Measurements from ENCODE around the gene PLAC8L1. TPM values are rescaled to one million over a fixed set of nuclear protein-coding genes. Genes with fewer than 3 reads are reported as not detected.

The PLAC8L1 gene
- total RNA-seq, 1 experiment from 2014 or later, result not detected

DNA sequence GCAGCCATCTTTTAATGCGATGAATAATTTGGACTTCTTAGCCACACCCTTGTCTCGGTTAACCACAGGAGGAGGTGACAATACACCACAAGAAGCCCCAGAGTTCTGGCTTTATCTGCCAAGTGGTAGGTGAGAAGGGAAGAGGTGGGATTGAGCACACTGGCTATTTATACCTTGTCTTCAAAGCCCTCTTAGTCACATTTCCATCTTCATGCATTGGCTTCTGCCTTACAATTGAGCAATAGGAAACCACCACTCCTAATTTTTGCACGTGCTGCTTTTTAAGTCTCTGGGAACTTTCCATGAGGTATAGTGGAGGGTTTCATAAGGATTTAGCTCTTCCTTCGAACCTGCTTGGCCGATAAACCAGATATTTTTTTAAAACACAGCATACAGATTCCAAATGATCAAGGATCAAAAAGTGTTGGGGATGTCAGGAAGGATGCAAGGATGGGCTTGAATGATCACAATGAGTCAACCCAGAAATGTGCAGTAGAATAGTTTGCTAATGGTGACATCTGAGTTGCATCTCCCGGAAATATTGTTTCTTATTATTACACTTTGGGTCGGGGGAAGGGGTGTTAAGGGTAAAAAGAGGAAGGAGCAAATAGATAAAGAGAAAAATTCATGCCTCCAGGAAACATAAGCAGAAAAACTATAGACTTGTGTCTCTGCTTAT, 25.5 kb downstream of the PLAC8L1 start:
- DNase-seq (ENCODE audit: low read depth), result peak; percentile 39

DNA sequence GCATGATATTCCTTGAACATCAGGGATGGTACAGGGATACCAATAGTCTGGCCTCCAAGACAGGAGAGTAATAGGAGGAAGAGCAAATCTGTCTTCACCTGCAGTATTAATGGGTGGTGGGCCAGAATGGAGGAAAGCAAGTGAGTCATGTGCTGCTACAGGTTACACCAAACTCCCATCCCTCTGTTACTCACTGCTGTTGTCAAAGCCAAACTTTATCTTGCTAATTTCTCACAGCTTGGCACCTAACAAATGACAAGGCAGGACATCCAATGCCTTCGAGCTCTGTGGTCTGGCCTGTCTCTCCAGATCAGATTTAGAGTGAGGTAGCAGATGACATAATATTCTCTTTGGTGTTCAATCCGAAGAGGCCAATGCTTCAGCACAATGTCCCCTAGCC, 26.8 kb downstream of the PLAC8L1 start:
- no peak for DNase-seq (ENCODE audit: low read depth)

DNA sequence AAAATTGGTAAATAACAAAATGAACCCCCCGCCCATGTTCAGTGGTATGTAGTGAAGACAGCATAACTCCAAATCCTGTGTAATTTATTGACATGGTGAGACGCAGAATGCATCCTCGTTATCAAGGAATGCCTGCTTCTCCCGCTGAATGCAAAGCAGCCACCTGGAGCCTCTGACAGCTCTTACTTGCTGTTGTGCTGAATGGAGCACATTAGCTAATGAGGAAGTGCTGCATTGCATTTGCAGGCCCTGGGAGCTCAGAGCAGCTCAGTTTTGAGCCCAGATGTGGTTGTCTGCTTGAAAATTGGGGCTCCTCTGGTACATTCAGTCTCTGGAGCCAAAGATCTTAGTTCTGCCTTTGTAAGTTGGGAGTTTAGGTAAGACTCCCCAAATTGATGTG, 28.9 kb downstream of the PLAC8L1 start:
- no peak for DNase-seq (ENCODE audit: low read depth)

DNA sequence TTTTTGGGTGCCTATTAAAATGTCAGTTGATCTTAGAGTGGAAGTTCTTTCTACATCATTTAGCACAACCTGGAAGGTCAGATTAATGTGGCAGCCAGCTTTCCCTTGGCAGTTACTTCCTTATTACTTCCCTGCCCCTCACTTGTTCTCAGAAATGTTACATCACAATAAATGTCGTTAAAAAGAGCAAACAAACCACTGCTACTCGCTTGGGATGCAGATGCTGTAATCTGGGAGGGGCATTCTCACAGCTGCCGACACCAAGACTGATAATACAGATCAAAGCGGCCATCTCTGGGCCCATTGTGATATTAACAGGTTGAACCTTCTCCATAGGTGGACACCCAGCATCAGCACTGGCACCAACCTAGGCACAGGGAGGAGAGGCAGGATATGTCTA, 29.3 kb downstream of the PLAC8L1 start:
- DNase-seq (ENCODE audit: low read depth), result no peak

DNA sequence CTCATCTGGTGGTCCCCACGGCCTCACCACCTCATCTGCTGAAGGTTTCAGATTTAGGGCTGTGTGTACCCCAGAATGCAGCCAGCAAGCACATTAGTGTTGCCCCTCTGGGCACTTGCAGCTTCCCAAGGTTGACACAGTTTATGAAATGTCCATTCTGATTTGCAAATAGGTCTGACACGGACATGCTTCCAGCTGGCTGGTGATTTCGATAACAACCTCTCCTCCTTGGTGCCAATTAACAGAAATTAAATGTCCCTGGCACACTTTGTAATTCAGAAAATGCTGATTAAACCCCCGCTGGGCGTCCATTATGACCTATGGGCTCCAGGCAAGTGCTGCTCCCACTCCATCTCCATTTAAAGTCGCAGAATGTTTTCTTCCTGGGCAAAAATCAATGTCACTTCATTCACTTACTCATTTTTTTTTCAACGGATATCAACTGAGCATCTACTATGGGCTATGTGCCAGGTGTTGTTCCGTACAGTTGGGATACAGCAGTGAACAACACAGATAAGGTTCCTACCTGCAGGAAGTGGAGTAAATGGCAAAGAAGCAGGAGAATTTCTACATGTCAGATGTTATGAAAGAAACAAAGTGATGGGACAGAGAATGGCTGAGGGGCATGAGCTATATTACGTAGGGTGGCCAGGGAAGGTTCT, 32.0 kb downstream of the PLAC8L1 start:
- DNase-seq (ENCODE audit: low read depth), result no peak

DNA sequence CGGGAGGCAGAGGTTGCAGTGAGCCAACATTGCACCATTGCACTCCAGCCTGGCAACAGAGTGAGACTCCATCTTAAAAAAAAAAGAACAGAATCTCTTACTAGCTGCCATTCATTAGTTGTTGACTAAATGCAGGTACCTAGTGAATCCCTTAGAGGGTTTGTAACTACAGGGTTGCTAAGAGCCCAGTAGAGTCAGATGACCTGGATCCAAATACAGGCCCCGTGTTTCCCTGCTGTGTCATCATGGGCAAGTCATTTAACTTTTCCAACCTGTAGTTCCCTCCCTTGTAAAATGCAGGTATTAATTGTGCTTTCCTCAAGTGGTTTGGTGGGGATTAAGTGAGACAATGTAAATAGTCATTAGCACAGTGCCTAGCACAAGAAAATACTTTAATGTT, 32.8 kb downstream of the PLAC8L1 start:
- DNase-seq (ENCODE audit: low read depth), result no peak

DNA sequence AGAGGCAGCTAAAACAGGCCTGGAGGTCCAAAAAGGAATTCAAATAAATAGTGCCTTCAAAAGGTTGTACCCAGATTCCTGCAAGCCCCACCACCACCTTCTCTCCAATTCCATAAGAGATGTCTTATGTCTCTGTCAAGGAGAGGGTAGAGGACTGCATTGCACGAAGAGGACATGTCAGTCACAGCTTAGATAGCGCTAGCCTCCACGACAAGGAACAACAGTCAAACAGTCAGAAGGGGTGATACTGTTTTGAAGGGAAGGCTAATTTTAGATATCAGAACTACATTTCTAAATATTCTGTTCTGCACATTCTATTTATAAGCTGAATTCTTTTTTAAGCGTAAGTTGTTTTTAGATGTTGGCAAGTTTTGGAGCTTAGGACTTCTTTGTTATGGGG, 34.2 kb downstream of the PLAC8L1 start:
- no peak for DNase-seq (ENCODE audit: low read depth)

DNA sequence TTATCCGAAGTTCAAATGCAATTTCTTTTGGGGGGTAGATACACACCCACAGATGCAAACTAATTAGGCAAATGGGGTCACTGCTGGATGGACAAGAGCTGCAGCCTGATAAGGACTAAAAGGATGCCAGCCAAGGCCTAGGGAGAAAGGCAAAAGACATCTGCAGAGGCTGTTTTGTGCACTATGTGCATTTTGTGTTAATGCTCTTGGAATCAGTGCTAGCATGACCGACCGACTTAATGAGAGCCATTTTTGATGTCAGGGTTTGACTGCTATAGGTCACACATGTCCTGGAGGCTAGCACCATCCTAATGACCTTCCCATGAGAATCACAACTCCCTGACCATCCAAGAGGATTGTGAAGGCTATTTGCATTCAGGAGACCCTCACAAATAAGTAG, 34.6 kb downstream of the PLAC8L1 start:
- DNase-seq (ENCODE audit: low read depth), result no peak

DNA sequence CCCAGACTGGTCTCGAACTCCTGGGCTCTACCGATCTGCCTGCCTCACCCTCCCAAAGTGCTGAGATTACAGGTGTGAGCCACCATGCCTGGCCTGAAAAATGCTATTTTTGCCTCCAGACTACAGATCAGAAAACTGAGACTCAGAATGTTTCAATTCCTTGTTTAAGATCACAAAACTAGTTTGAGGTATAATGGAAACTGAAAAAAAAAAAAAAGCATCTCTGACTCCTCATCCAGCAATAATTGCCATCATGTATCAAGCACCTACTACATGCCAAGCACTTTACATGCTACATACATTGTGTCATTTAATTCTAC, 35.6 kb downstream of the PLAC8L1 start:
- DNase-seq (ENCODE audit: low read depth), result no peak

DNA sequence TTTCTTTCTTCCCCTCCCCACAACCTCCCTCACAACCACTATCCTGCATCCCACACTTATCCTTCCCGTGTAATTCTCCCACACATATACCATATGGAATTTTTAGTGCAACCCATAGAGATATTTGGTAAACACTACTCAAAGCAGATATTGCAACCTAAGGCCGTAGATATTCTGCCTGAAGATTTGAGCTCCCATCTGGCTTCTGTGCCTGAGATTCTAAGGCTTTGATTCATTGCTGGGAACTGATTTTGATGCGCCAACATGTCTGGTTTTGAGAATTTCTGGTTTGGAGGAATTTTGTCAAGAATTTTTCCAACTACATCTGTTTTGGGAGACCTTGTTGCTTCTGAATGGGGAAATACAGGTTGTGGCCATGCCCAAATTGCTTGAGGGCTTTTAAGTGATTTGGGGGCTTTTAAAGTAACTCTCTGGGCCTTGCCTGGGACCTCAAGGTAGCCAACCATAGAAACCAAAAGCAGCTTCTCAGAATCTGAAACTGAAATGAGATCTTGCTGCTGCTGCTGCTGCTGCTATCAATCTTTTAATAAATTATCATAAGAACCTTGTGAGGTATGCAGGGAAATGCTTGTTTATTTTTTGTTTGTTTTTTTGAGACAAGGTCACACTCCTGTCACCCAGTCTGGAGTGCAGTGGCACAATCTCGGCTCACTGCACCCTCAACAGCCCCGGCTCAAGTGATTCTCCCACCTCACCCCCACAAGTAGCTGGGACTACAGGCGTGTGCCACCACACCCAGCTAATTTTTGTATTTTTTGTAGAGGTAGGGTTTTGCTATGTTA, 36.2 kb downstream of the PLAC8L1 start:
- no peak for DNase-seq (ENCODE audit: low read depth)

DNA sequence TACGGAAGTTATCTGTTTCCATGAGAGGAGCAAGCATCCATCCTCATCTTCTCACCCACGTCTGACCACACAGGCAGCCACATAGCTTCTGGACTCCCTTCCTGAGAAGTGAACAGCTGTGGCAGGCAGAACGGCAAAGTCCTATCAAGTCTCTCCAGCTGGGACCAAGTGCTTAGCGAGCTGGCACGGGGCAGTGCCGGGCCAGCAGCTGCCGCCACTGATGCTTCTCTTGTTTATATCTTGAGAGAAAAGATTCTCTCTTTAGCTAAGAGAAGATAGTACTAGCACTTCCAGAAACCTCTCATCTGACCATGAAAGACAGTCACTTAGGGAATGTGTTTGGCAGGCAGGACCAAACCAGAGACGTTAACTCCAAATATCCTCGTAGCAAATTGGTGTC, 37.2 kb downstream of the PLAC8L1 start:
- DNase-seq (ENCODE audit: low read depth), result no peak

DNA sequence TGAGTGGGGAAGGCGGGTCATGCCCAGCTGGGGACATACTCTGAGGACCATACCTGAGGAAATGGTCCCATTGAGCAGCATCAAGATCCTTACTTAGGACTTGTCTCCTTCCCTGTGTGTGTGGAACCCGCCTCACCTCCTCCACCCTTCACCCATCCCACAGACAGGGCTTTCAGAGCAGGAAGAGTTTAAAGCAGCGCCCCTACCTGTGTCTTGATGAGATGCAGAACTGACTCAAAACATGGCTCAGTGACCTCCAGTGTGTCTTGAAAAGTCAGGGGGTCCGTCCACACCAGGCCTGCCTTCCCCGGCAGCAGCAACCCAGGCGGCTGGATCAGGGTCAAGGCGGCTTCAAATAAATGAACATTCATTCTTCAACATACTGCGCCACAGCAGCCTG, 38.4 kb downstream of the PLAC8L1 start:
- DNase-seq (ENCODE audit: low read depth), result no peak

DNA sequence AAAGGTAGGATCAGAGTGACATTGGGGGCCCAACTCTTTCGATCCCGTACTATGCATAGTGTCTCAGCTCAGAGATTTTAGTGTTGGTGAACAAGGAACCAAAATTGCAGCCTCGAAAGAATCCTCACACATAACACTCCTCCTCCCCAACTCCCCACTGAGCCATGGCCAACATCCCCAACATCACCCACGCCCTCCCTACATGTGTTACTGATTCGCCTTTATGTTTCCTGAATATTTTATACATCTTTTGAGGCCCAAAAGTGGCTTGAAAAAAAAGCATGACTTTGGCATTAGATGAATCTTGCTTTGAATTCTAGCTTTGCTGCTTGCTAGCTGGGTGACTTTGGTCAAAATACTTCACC, 45.2 kb downstream of the PLAC8L1 start:
- no peak for DNase-seq (ENCODE audit: low read depth)

DNA sequence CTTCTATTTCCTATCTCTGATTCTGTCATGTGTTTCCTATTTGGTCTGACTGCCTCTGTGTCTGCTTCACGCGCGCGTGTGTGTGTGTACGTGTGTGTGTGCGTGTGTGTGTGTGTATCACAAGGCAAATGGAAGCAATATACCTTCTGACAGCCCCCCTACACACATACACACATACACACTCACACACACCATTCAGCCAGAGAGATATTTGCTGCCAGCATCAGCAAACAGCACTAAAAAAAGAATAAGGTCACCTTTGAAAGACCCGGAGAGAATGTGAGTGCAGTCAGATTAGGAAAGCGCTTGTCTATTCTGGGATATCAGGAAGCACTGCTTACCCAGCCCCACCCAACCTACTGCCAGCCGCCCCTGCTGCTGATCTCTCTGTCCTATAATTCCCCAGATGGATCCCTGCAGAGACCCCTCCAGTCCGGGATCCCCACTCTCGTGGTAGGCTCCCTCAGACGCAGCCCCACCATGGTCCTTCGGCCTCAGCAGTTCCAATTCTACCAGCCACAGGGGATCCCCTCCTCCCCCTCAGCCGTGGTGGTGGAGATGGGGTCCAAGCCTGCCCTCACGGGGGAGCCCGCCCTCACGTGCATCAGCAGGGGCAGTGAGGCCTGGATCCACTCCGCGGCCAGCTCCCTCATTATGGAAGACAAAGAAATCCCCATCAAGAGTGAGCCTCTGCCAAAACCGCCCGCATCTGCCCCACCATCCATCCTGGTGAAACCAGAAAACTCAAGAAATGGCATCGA, 45.7 kb downstream of the PLAC8L1 start:
- no peak for DNase-seq (ENCODE audit: low read depth)

DNA sequence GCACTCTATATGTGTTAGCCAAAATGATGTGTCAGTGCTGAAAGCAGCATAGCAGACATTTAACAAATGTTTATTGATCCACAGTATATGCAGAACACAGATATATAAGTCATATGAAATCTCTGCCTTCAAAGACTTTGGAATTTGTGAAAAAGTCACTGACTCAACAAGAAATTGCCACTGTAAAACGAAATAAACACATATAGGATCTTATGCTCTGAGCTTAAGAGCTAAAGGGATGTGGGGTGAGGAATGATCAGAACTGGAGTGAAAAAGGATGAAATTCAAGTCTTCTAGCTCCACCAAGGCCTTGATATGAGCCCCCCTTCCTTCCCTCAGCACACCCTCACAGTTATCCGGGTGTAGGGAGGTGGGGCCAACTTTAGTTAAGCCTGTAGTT, 49.9 kb downstream of the PLAC8L1 start:
- no peak for DNase-seq (ENCODE audit: low read depth)

DNA sequence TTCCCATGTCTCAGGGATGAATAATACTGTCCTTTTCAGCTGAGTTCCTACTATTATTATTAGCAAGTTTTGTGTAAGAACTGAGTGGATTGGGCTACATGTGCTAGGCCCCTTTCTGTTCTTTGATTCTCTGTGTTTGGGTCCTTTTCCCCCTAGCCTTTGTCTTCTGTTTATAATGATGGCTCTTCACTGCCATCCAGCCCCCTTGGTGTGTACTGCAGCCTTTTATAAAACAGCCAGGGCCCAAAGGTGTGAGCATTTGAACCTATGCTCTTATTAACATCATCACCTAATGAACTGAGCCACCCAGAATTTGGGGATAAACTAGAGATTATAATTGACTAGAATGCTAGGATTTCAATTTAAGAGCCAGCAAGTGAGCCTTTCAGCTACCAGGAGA, 52.6 kb downstream of the PLAC8L1 start:
- DNase-seq (ENCODE audit: low read depth), result no peak

DNA sequence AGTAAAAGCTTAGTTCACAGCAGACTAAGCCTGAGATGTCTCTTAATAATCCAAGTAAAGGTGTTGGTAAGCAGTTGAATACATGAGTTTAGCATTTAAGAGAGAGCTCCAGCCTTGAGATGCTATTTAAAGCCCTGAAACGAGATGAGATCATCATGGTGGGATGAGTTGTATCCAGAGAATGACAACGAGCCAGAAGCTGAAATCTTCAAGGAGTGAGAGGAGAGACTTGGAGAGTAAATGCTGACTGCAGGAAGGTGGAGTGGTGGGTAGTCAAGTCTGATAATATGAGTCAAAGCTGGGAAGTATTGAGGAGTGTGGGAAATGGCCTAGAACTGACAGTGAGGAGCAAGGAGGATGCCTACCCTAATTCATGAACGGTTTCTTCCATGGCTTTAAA, 53.7 kb downstream of the PLAC8L1 start:
- DNase-seq (ENCODE audit: low read depth), result peak; percentile 46

DNA sequence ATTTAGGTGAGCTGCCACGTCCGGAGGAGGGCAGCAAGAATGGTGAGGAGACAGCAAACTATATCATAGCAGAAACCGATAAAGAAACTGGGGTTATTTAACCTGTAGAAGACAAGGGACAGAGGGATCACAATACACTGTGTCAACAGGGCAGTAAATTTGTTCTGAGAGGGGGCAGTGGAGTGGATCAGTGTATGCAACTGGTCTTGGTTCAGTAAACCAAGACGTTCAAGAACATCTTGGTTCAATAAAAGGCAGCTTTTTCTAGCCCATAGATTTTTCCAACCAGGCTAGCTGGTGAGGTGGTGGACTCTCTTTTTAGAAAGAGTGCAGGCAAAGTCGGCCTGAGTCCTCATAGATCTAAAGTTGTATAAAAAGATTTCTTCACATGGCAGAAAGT, 55.3 kb downstream of the PLAC8L1 start:
- DNase-seq (ENCODE audit: low read depth), result no peak

DNA sequence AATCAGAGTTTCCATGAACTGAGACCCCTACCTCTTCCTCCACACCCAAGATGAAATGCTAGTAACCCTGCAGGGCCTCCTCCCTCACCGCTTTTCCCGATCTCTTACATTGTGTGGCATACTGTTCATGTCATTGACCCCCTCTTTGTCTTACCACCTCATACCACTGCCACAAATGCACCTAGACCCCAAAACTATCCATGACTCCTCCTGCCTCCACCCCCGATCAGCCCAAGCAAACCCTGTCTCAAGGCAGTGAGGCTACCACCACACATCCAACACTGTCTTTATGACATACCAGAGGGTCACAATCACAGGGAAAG, 55.7 kb downstream of the PLAC8L1 start:
- DNase-seq (ENCODE audit: low read depth), result no peak

DNA sequence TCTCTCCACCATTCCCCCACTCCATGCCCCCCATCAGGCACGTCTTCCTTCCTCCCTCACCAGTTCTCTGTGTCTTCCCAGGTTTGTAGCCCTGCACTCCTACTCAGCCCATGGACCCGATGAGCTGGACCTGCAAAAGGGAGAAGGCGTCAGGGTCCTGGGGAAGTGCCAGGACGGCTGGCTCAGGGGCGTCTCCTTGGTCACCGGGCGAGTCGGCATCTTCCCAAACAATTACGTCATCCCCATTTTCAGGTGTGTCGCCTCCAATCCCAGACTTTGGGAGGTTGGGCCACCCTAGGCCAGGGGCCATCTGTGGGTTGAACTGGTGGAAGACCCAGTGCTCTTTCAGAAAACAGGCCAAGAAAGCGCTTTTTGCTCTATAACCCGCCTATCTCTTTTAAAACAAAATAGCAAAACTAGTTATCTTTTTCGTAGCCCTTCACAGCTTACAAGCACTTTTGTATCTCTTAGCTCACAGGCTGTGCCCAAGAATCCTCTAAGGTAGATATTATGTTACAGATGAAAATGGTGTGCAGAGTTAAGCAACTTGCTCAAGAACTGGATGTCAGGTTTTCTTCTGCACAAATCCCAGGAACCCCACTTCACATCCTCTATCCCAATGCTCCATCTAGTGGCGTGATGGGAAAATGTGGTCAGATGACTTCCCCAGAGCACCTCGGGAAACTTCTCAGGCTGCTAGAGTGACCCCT, 56.2 kb downstream of the PLAC8L1 start:
- DNase-seq (ENCODE audit: low read depth), result peak; percentile 76

DNA sequence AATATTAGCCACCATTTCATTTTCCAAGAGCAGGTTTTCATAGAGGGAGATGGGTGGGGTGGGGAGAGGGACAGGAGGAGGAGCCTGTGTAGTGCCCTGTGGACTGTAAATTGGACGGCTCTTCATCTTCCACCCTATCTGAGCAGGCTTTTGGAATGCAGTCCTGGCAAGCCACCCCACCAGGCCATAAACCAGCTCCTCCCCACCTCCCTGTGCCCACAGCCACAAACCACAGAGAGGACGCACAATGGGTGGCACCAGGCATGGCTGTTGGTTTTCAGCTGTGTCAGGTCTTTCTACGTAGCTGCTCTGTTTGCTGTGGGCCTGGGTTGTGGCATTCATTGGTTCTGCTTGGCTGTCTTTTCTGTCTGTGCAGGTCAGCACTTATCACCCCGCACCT, 58.0 kb downstream of the PLAC8L1 start:
- peak; percentile 73 for DNase-seq (ENCODE audit: low read depth)

DNA sequence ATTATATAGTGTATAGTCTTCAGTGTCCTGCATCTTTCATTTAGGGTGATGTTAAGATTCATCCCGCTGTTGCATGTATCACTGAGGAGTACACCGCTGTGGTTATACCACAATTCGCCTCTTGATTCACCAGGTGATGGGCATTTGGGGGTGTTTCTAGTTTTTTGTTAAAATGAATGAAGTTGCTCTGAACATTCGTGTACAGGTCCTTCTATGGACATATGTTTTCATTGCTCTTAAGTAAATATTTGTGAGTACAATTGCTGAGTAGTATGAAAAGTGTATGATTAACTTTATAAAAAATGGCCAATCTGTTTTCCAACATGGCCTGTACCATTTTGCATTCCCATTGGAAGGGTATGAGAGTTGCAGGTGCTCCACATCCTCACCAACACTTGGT, 61.7 kb downstream of the PLAC8L1 start:
- DNase-seq (ENCODE audit: low read depth), result no peak
